Measurements from ENCODE around the gene DBT.

DNA sequence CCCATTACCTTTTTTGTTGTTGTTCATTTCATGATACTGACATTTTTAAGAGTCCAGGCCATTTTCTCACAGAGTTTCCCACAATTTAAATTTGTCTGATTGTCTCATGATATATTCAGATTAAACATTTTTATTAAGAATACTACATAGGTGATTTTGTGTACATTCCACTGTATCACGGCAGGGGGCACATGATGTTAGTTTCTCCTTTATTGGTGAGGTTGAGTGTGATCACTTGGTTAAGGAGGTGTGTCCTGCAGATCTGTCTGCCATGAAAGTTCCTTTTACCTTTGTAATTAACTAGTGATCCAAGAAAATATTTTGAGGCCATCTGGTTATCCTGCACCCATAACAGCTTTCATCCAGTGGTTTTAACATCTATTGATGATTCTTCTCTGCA is 28.2 kb upstream of the DBT start:
- TF ChIP-seq, protein P1, sequence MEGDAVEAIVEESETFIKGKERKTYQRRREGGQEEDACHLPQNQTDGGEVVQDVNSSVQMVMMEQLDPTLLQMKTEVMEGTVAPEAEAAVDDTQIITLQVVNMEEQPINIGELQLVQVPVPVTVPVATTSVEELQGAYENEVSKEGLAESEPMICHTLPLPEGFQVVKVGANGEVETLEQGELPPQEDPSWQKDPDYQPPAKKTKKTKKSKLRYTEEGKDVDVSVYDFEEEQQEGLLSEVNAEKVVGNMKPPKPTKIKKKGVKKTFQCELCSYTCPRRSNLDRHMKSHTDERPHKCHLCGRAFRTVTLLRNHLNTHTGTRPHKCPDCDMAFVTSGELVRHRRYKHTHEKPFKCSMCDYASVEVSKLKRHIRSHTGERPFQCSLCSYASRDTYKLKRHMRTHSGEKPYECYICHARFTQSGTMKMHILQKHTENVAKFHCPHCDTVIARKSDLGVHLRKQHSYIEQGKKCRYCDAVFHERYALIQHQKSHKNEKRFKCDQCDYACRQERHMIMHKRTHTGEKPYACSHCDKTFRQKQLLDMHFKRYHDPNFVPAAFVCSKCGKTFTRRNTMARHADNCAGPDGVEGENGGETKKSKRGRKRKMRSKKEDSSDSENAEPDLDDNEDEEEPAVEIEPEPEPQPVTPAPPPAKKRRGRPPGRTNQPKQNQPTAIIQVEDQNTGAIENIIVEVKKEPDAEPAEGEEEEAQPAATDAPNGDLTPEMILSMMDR (conservative IDR thresholded peaks at IDR 0.05; ENCODE audit: low read depth, low read length), result no peak
- no peak for TF ChIP-seq EZH2 (IDR thresholded peaks at IDR 0.05; ENCODE audit: borderline replicate concordance, low read depth, low read length, poor library complexity, severe bottlenecking)
